HCT116 (cell line): ENCODE data around the gene AHI1.

Experiments used
- CTCF ChIP-seq, 3 experiments: fragments of 200-600 bp in 1 of 3; sonication (generic) in 1 of 3; IDR thresholded peaks in 2 of 3; conservative IDR thresholded peaks in 1 of 3; 2 replicates each; pipeline ENCODE4 v1.5.1; 2012 to 2017; ENCODE audit warnings: low read depth in 2 of 3, low read length in 2 of 3, antibody characterized with exemption in 1 of 3, borderline replicate concordance in 1 of 3, control low read depth in 1 of 3, mild to moderate bottlenecking in 1 of 3, mixed read lengths in 1 of 3, mixed run types in 1 of 3, moderate library complexity in 1 of 3; ENCODE audit not compliant: insufficient read depth in 1 of 3
- POLR2A ChIP-seq: IDR thresholded peaks from 2 replicates; pipeline ENCODE4 v1.7.0; 2011; ENCODE audit warnings: borderline replicate concordance; ENCODE audit not compliant: insufficient read depth, insufficient read length; ENCODE audit errors: extremely low read depth
- ZFX ChIP-seq: fragments of 450-650 bp; IDR thresholded peaks from 2 replicates; pipeline ENCODE4 v1.6.1; 2017
- TF ChIP-seq, protein P1 (sequence below): IDR thresholded peaks from 2 replicates; pipeline ENCODE4 v1.6.1; 2012; ENCODE audit warnings: low read depth

- TF ChIP-seq, protein P1, sequence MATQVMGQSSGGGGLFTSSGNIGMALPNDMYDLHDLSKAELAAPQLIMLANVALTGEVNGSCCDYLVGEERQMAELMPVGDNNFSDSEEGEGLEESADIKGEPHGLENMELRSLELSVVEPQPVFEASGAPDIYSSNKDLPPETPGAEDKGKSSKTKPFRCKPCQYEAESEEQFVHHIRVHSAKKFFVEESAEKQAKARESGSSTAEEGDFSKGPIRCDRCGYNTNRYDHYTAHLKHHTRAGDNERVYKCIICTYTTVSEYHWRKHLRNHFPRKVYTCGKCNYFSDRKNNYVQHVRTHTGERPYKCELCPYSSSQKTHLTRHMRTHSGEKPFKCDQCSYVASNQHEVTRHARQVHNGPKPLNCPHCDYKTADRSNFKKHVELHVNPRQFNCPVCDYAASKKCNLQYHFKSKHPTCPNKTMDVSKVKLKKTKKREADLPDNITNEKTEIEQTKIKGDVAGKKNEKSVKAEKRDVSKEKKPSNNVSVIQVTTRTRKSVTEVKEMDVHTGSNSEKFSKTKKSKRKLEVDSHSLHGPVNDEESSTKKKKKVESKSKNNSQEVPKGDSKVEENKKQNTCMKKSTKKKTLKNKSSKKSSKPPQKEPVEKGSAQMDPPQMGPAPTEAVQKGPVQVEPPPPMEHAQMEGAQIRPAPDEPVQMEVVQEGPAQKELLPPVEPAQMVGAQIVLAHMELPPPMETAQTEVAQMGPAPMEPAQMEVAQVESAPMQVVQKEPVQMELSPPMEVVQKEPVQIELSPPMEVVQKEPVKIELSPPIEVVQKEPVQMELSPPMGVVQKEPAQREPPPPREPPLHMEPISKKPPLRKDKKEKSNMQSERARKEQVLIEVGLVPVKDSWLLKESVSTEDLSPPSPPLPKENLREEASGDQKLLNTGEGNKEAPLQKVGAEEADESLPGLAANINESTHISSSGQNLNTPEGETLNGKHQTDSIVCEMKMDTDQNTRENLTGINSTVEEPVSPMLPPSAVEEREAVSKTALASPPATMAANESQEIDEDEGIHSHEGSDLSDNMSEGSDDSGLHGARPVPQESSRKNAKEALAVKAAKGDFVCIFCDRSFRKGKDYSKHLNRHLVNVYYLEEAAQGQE = no peak
- TF ChIP-seq POLR2A (no peak), CTCF (IDR thresholded peaks at IDR 0.05 in 2 of 3, conservative IDR thresholded peaks at IDR 0.05 in 1 of 3; ENCODE audit: borderline replicate concordance in 1 of 3, insufficient read depth in 1 of 3, low read depth in 2 of 3, low read length in 2 of 3) (no peak), ZFX (no peak)
Observed at GRCh38 chr6:135412761-135413160, 84.8 kb downstream of the AHI1 start.
